K562 (cell line): ENCODE results near the gene FDX2.
A peak's percentile ranks its signal among the peaks of the same experiment; 100 is the strongest.

Experiments
- CTCF ChIP-seq, 3 experiments: IDR thresholded peaks in 2 of 3; conservative IDR thresholded peaks in 1 of 3; 2 replicates each; pipeline ENCODE4 v1.5.1; 2011 to 2012; ENCODE audit warnings: low read length in 3 of 3, mild to moderate bottlenecking in 3 of 3, control low read depth in 2 of 3, improper control_type of control experiment in 1 of 3, inconsistent platforms in 1 of 3, low read depth in 1 of 3, mixed read lengths in 1 of 3, moderate library complexity in 1 of 3; ENCODE audit not compliant: insufficient read depth in 2 of 3
- ELF1 ChIP-seq: fragments of 200-800 bp; sonication (Bioruptor generic); IDR thresholded peaks from 2 replicates; pipeline ENCODE4 v1.6.1; 2016; ENCODE audit warnings: missing genetic modification characterization, missing compliant biosample characterization
- EP300 ChIP-seq: IDR thresholded peaks from 2 replicates; pipeline ENCODE4 v1.6.1; 2012; ENCODE audit warnings: low read length, improper control_type of control experiment
- FOXA3 ChIP-seq, 2 experiments: fragments of 450-650 bp in 1 of 2; sonication (generic) in 1 of 2; formaldehyde crosslinking; IDR thresholded peaks in 1 of 2; conservative IDR thresholded peaks in 1 of 2; 2 replicates each; pipeline versions ENCODE4 v1.4.0 to v1.8.0; 2020 to 2022; ENCODE audit warnings: mild to moderate bottlenecking in 2 of 2, missing genetic modification reagents in 1 of 2
- JUNB ChIP-seq: fragments of 450-650 bp; formaldehyde crosslinking; conservative IDR thresholded peaks from 2 replicates; pipeline ENCODE4 v1.4.0; 2020; ENCODE audit warnings: mild to moderate bottlenecking
- MAX ChIP-seq: sonication (generic); formaldehyde crosslinking; IDR thresholded peaks from 2 replicates; pipeline ENCODE4 v1.9.0; 2022; ENCODE audit warnings: mild to moderate bottlenecking, missing genetic modification reagents
- PATZ1 ChIP-seq: fragments of 250-450 bp; sonication (Bioruptor Pico); IDR thresholded peaks from 2 replicates; pipeline ENCODE4 v1.5.0; 2020; ENCODE audit warnings: mild to moderate bottlenecking, borderline replicate concordance
- POLR2A ChIP-seq: fragments of 450-650 bp; conservative IDR thresholded peaks from 2 replicates; pipeline ENCODE4 v1.6.1; 2016
- POU5F1 ChIP-seq: fragments of 150-350 bp; IDR thresholded peaks from 2 replicates; pipeline ENCODE4 v1.6.1; 2014; ENCODE audit warnings: borderline replicate concordance, low read length, low read depth, mild to moderate bottlenecking; ENCODE audit not compliant: partially characterized antibody
- RBM14 ChIP-seq: fragments of 200-400 bp; formaldehyde crosslinking; IDR thresholded peaks from 2 replicates; pipeline ENCODE4 v1.6.1; 2018; ENCODE audit warnings: low read depth, mild to moderate bottlenecking, low read length, moderate library complexity, borderline replicate concordance; ENCODE audit not compliant: insufficient read depth
- RCOR1 ChIP-seq, 2 experiments: IDR thresholded peaks; 2 replicates each; pipeline ENCODE4 v1.6.1; 2012; ENCODE audit warnings: low read depth in 2 of 2, low read length in 2 of 2, borderline replicate concordance in 1 of 2, improper control_type of control experiment in 1 of 2
- REST ChIP-seq, 2 experiments: fragments of 450-650 bp; formaldehyde crosslinking in 1 of 2; IDR thresholded peaks; 2 replicates each; pipeline versions ENCODE4 v1.4.0 to v1.6.1; 2014 to 2020; ENCODE audit warnings: mild to moderate bottlenecking in 2 of 2, borderline replicate concordance in 1 of 2, low read depth in 1 of 2
- ZBED1 ChIP-seq: IDR thresholded peaks from 2 replicates; pipeline ENCODE4 v1.6.1; 2014
- ZFP91 ChIP-seq: sonication (generic); formaldehyde crosslinking; IDR thresholded peaks from 2 replicates; pipeline ENCODE4 v1.8.0; 2022; ENCODE audit warnings: mild to moderate bottlenecking, missing genetic modification reagents

- TF ChIP-seq REST (IDR thresholded peaks at IDR 0.05; ENCODE audit: borderline replicate concordance) (no peak), REST (CRISPR knock-in tag; IDR thresholded peaks at IDR 0.05; ENCODE audit: low read depth) (no peak), POLR2A (no peak), ELF1 (tag) (no peak), FOXA3 (CRISPR knock-in tag; conservative IDR thresholded peaks at IDR 0.05 in 1 of 2, IDR thresholded peaks at IDR 0.05 in 1 of 2) (peak in 1 of 2 experiments; percentile 29; a peak in 1 of 4 replicates), MAX (CRISPR knock-in tag) (no peak), CTCF (IDR thresholded peaks at IDR 0.05 in 2 of 3, conservative IDR thresholded peaks at IDR 0.05 in 1 of 3; ENCODE audit: insufficient read depth in 2 of 3, low read depth in 1 of 3, low read length in 3 of 3) (no peak), ZFP91 (CRISPR knock-in tag) (no peak), ZBED1 (no peak), RCOR1 (IDR thresholded peaks at IDR 0.05; ENCODE audit: borderline replicate concordance in 1 of 2, low read depth in 2 of 2, low read length in 2 of 2) (no peak), JUNB (CRISPR knock-in tag) (no peak), PATZ1 (CRISPR knock-in tag) (no peak), POU5F1 (no peak), RBM14 (no peak), EP300 (no peak)
These were observed 24.1 kb downstream of the FDX2 start for GRCh38 chr19:10291554-10292205.
